K562 (cell line): Measurements from ENCODE around the gene LY6G6C. TPM values are rescaled to one million over a fixed set of nuclear protein-coding genes. Genes with fewer than 3 reads are reported as not detected.
A peak's percentile ranks its signal among the peaks of the same experiment; 100 is the strongest.

Experiments used
- BRF1 ChIP-seq: IDR thresholded peaks from 3 replicates; pipeline ENCODE4 v1.6.1; 2011; ENCODE audit warnings: borderline replicate concordance, mild to moderate bottlenecking; ENCODE audit not compliant: insufficient read length; ENCODE audit errors: extremely low read depth
- CLOCK ChIP-seq: fragments of 250-450 bp; sonication (Bioruptor Pico); IDR thresholded peaks from 2 replicates; pipeline ENCODE4 v1.4.0; 2020; ENCODE audit warnings: mild to moderate bottlenecking, moderate library complexity, borderline replicate concordance
- CREB1 ChIP-seq, 2 experiments: sonication (generic) in 1 of 2; formaldehyde crosslinking in 1 of 2; IDR thresholded peaks; 2 replicates each; pipeline versions ENCODE4 v1.6.1 to v1.8.0; 2012 to 2022; ENCODE audit warnings: inconsistent platforms in 1 of 2, mild to moderate bottlenecking in 1 of 2, missing genetic modification reagents in 1 of 2, moderate library complexity in 1 of 2
- MAZ ChIP-seq, 2 experiments: fragments of 450-650 bp in 1 of 2; sonication (generic) in 1 of 2; formaldehyde crosslinking; IDR thresholded peaks in 1 of 2; conservative IDR thresholded peaks in 1 of 2; 2 replicates each; pipeline versions ENCODE4 v1.4.0 to v1.5.0; 2020; ENCODE audit warnings: mild to moderate bottlenecking in 1 of 2, missing genetic modification reagents in 1 of 2
- NONO ChIP-seq, 2 experiments: fragments of 200-400 bp in 1 of 2; fragments of 450-650 bp in 1 of 2; formaldehyde crosslinking in 1 of 2; IDR thresholded peaks; 2 replicates each; pipeline ENCODE4 v1.6.1; 2017; ENCODE audit warnings: low read depth in 2 of 2, mild to moderate bottlenecking in 2 of 2, moderate library complexity in 2 of 2, low read length in 1 of 2
- RAD21 ChIP-seq, 2 experiments: fragments of 250-450 bp in 1 of 2; fragments of 450-650 bp in 1 of 2; sonication (Bioruptor Pico) in 1 of 2; formaldehyde crosslinking in 1 of 2; IDR thresholded peaks in 1 of 2; conservative IDR thresholded peaks in 1 of 2; 2 replicates each; pipeline versions ENCODE4 v1.4.0 to v1.8.0; 2020 to 2022; ENCODE audit warnings: mild to moderate bottlenecking in 2 of 2, moderate library complexity in 1 of 2
- TAF1 ChIP-seq: IDR thresholded peaks from 2 replicates; pipeline ENCODE4 v1.6.1; 2011; ENCODE audit warnings: mild to moderate bottlenecking, low read length, moderate library complexity; ENCODE audit not compliant: insufficient read depth, control insufficient read depth, severe bottlenecking; ENCODE audit errors: extremely low read depth
- TFAM ChIP-seq: fragments of 250-450 bp; sonication (Bioruptor Pico); conservative IDR thresholded peaks from 2 replicates; pipeline ENCODE4 v1.5.0; 2021; ENCODE audit warnings: mild to moderate bottlenecking, moderate library complexity
- ZFX ChIP-seq: sonication (generic); formaldehyde crosslinking; IDR thresholded peaks from 2 replicates; pipeline ENCODE4 v1.8.0; 2022; ENCODE audit warnings: mild to moderate bottlenecking, missing genetic modification reagents, moderate library complexity
- ZNF23 ChIP-seq: fragments of 250-450 bp; sonication (Bioruptor Pico); IDR thresholded peaks from 2 replicates; pipeline ENCODE4 v1.4.0; 2020; ENCODE audit warnings: mild to moderate bottlenecking
- ZNF445 ChIP-seq: fragments of 250-450 bp; sonication (Bioruptor Pico); IDR thresholded peaks from 2 replicates; pipeline ENCODE4 v1.4.0; 2020; ENCODE audit warnings: low read depth, mild to moderate bottlenecking, moderate library complexity
- ZSCAN29 ChIP-seq: fragments of 450-650 bp; IDR thresholded peaks from 2 replicates; pipeline ENCODE4 v1.6.1; 2017
- polyA plus RNA-seq, 8 experiments: library from polyadenylated mRNA; depleted of rRNA in 4 of 8; stranded (reverse) in 5 of 8; unstranded in 3 of 8; fragments of >200 nt; fragmentation: Nextera tagmentation in 2 of 8; fragmentation: Illumina TruSeq in 1 of 8; extraction: Ambion mirVana in 2 of 8; extraction: Trizol in 1 of 8; gene quantifications; 2 replicates each; pipeline versions ENCODE4 v1.2.1 to v1.2.3, GENCODE V29; 2011 to 2014; ENCODE audit warnings: inconsistent platforms in 1 of 8, missing spikeins in 1 of 8
- total RNA-seq, 7 experiments: library from RNA; depleted of rRNA in 6 of 7; stranded (reverse); fragments of >200 nt in 6 of 7; fragmentation: Illumina TruSeq in 2 of 7; extraction: Trizol in 2 of 7; gene quantifications; 2 replicates each; pipeline versions ENCODE4 v1.2.1 to v1.2.3, GENCODE V29; 2011 to 2021; ENCODE audit warnings: low replicate concordance in 1 of 7
- TF ChIP-seq, protein P1 (sequence below), 2 experiments: fragments of 450-650 bp; formaldehyde crosslinking in 1 of 2; IDR thresholded peaks; 2 replicates each; pipeline versions ENCODE4 v1.4.0 to v1.6.1; 2014 to 2020; ENCODE audit warnings: mild to moderate bottlenecking in 2 of 2, borderline replicate concordance in 1 of 2, low read depth in 1 of 2

The LY6G6C gene
- total and polyA plus RNA-seq, 9 of the 15 experiments (the other 6 are each of a cell fraction or from before 2014, with no cell fraction given) = 0.06 to 0.20 TPM; not detected in 7

DNA sequence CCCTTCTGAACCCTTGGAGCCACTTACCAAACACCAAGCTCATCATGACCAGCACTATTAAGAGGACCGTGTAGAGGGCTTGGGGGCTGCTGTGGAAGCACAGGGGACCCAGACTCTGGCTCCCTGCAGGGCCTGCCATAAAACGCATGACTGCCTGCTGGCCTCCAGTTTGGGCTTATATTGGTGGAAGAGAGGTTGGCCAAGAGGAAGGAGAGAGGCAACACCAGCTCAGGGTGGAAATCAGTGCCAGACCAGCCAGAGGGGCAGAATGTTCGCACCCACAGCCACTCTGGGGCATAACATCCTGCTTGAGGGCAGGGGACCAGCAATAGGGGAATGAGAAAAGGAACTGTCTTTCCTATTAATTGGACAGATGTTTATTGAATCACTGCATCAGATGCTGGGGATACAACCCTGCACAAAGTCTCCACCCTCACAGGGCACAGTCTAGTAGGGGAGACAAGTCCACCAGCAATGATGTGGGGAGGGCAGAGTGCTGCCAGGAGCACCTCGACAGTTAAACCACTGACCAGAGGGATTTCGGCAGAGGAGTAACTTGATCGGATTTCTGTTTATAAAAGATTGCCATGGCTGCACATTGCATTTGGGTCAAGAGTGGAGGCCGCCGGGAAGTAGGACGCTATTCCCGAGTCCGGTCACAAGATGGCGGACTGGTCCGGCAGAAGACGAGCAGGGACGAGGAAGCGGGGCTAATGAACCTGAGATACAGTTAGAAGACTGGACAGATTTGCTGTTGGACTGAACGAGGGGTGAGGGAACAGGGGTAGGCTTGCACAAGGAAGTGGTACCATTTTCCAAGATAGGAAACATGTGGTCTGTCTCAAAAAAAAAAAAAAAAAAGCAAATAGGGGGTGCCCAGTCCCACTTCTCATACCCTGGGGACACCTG is 41.1 kb downstream of the LY6G6C start, which contains the start of gene LY6G5C (continued):
- TF ChIP-seq, protein P1, sequence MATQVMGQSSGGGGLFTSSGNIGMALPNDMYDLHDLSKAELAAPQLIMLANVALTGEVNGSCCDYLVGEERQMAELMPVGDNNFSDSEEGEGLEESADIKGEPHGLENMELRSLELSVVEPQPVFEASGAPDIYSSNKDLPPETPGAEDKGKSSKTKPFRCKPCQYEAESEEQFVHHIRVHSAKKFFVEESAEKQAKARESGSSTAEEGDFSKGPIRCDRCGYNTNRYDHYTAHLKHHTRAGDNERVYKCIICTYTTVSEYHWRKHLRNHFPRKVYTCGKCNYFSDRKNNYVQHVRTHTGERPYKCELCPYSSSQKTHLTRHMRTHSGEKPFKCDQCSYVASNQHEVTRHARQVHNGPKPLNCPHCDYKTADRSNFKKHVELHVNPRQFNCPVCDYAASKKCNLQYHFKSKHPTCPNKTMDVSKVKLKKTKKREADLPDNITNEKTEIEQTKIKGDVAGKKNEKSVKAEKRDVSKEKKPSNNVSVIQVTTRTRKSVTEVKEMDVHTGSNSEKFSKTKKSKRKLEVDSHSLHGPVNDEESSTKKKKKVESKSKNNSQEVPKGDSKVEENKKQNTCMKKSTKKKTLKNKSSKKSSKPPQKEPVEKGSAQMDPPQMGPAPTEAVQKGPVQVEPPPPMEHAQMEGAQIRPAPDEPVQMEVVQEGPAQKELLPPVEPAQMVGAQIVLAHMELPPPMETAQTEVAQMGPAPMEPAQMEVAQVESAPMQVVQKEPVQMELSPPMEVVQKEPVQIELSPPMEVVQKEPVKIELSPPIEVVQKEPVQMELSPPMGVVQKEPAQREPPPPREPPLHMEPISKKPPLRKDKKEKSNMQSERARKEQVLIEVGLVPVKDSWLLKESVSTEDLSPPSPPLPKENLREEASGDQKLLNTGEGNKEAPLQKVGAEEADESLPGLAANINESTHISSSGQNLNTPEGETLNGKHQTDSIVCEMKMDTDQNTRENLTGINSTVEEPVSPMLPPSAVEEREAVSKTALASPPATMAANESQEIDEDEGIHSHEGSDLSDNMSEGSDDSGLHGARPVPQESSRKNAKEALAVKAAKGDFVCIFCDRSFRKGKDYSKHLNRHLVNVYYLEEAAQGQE (IDR thresholded peaks at IDR 0.05; ENCODE audit: borderline replicate concordance) = peak; percentile 95
- TF ChIP-seq, protein P1 (CRISPR knock-in tag; IDR thresholded peaks at IDR 0.05; ENCODE audit: low read depth) = no peak
- TF ChIP-seq RAD21 (CRISPR knock-in tag; conservative IDR thresholded peaks at IDR 0.05 in 1 of 2, IDR thresholded peaks at IDR 0.05 in 1 of 2) (peak; percentile 99 to 100), BRF1 (no peak), NONO (IDR thresholded peaks at IDR 0.05; ENCODE audit: low read depth in 2 of 2, low read length in 1 of 2) (0 out of 4 replicates have a peak, but pooled peaks of 1 of the 2 experiments have one; percentile 11), ZNF445 (CRISPR knock-in tag) (no peak), ZFX (CRISPR knock-in tag) (no peak), MAZ (CRISPR knock-in tag; conservative IDR thresholded peaks at IDR 0.05 in 1 of 2, IDR thresholded peaks at IDR 0.05 in 1 of 2) (peak; percentile 28 to 71; a peak in 2 of 4 replicates), TAF1 (no peak), CREB1 (IDR thresholded peaks at IDR 0.05) (no peak), CREB1 (CRISPR knock-in tag; IDR thresholded peaks at IDR 0.05) (no peak), ZNF23 (CRISPR knock-in tag) (no peak), ZSCAN29 (no peak), CLOCK (no peak), TFAM (CRISPR knock-in tag) (no peak)
